IMR-90 (cell line): ENCODE data around the gene CDK13. TPM values are rescaled to one million over a fixed set of nuclear protein-coding genes. Genes with fewer than 3 reads are reported as not detected.

Experiments used
- ATAC-seq: fragments of 200-7000 bp; cut with Tn5 transposase; 2 replicates; pipeline ENCODE4 v1.9.1; 2020; ENCODE audit warnings: low read depth, mild to moderate bottlenecking, moderate library complexity
- BruUV-seq: library from RNA; stranded (reverse); fragments of 400-500 nt; replicated peaks from 2 replicates; lab custom pipeline; 2021; lab: Mats Ljungman, UMichigan
- CTCF ChIA-PET: fragments of 300-600 bp; formaldehyde crosslinking; extraction: SDS; loops from one replicate; lab custom pipeline; 2021; ENCODE audit warnings: antibody characterized with exemption; lab: Yijun Ruan, JAX
- POLR2A ChIA-PET: fragments of 300-600 bp; sonication (Branson Sonifier 250); formaldehyde crosslinking; loops from one replicate; lab custom pipeline; 2022; ENCODE audit warnings: antibody characterized with exemption; ENCODE audit not compliant: unreplicated experiment; lab: Charles Lee
- DNase-seq: peaks from one replicate; pipeline ENCODE4 v3.0.0; 2013
- H2AFZ ChIP-seq: replicated peaks from 2 replicates; pipeline ENCODE3; 2013; ENCODE audit warnings: low read length, mild to moderate bottlenecking; ENCODE audit not compliant: poor library complexity
- H2AK5ac ChIP-seq: 2 replicates; pipeline ENCODE4 v1.6.1; 2013; ENCODE audit warnings: low read depth, low read length, inconsistent platforms
- H2AK9ac ChIP-seq: replicated peaks from 2 replicates; pipeline ENCODE3; 2013; ENCODE audit warnings: mild to moderate bottlenecking, low read depth, low read length, moderate library complexity; ENCODE audit not compliant: poor library complexity
- H2BK120ac ChIP-seq: 2 replicates; pipeline ENCODE4 v1.6.1; 2013; ENCODE audit warnings: low read depth, low read length, inconsistent platforms
- H2BK15ac ChIP-seq: 3 replicates; pipeline ENCODE4 v1.6.1; 2013; ENCODE audit warnings: low read depth, low read length, inconsistent platforms
- H2BK20ac ChIP-seq: 2 replicates; pipeline ENCODE4 v1.6.1; 2013; ENCODE audit warnings: low read depth, mild to moderate bottlenecking, inconsistent platforms, low read length, moderate library complexity
- H2BK5ac ChIP-seq: 2 replicates; pipeline ENCODE4 v1.6.1; 2013; ENCODE audit warnings: mild to moderate bottlenecking, low read depth, low read length, inconsistent platforms; ENCODE audit not compliant: poor library complexity, severe bottlenecking
- H3K14ac ChIP-seq: replicated peaks from 2 replicates; pipeline ENCODE4 v1.6.1; 2013; ENCODE audit warnings: low read depth, low read length, inconsistent platforms
- H3K18ac ChIP-seq: 2 replicates; pipeline ENCODE4 v1.6.1; 2013; ENCODE audit warnings: low read depth, low read length, control low read depth
- H3K23ac ChIP-seq: 2 replicates; pipeline ENCODE4 v1.6.1; 2013; ENCODE audit warnings: low read depth, low read length, inconsistent platforms
- H3K27ac ChIP-seq: 2 replicates; pipeline ENCODE4 v1.5.1; 2013; ENCODE audit warnings: mild to moderate bottlenecking, control low read depth, low read length; ENCODE audit not compliant: insufficient read depth
- H3K27me3 ChIP-seq: 2 replicates; pipeline ENCODE4 v1.6.1; 2013; ENCODE audit warnings: low read length; ENCODE audit not compliant: control insufficient read depth, insufficient read depth
- H3K36me3 ChIP-seq: 2 replicates; pipeline ENCODE4 v1.6.1; 2013; ENCODE audit warnings: low read length, mixed read lengths; ENCODE audit not compliant: control insufficient read depth, insufficient read depth
- H3K4ac ChIP-seq: 2 replicates; pipeline ENCODE4 v1.6.1; 2013; ENCODE audit warnings: low read depth, low read length, inconsistent platforms
- H3K4me1 ChIP-seq: 2 replicates; pipeline ENCODE4 v1.6.1; 2013; ENCODE audit warnings: low read length, mixed read lengths; ENCODE audit not compliant: control insufficient read depth, insufficient read depth
- H3K4me2 ChIP-seq: 2 replicates; pipeline ENCODE4 v1.6.1; 2013; ENCODE audit warnings: low read depth, mild to moderate bottlenecking, control low read depth, low read length, moderate library complexity
- H3K4me3 ChIP-seq: 2 replicates; pipeline ENCODE4 v1.5.1; 2013; ENCODE audit warnings: low read depth, mild to moderate bottlenecking, control low read depth, low read length, moderate library complexity; ENCODE audit not compliant: insufficient read depth
- H3K56ac ChIP-seq: 2 replicates; pipeline ENCODE4 v1.6.1; 2013; ENCODE audit warnings: low read length, inconsistent platforms; ENCODE audit not compliant: insufficient read depth; ENCODE audit errors: extremely low read depth
- H3K79me1 ChIP-seq, 2 experiments: 2 replicates each; pipeline ENCODE4 v1.6.1; 2013; ENCODE audit warnings: low read length in 2 of 2, inconsistent platforms in 1 of 2, low read depth in 1 of 2
- H3K9ac ChIP-seq: 2 replicates; pipeline ENCODE4 v1.6.1; 2013; ENCODE audit warnings: low read depth, low read length, control low read depth
- H3K9me1 ChIP-seq: 2 replicates; pipeline ENCODE4 v1.6.1; 2013; ENCODE audit warnings: low read length, inconsistent platforms; ENCODE audit not compliant: insufficient read depth
- H3K9me3 ChIP-seq: 2 replicates; pipeline ENCODE4 v1.6.1; 2013; ENCODE audit warnings: low read length; ENCODE audit not compliant: control insufficient read depth, insufficient read depth
- H4K20me1 ChIP-seq: 2 replicates; pipeline ENCODE4 v1.6.1; 2013; ENCODE audit warnings: low read length, inconsistent platforms; ENCODE audit not compliant: insufficient read depth
- H4K5ac ChIP-seq: 2 replicates; pipeline ENCODE4 v1.6.1; 2013; ENCODE audit warnings: mild to moderate bottlenecking, low read depth, low read length, control low read depth
- H4K8ac ChIP-seq, 2 experiments: 2 replicates each; pipeline ENCODE4 v1.6.1; 2013; ENCODE audit warnings: low read depth in 2 of 2, low read length in 2 of 2, control low read depth in 1 of 2, inconsistent platforms in 1 of 2
- H4K91ac ChIP-seq: 2 replicates; pipeline ENCODE4 v1.6.1; 2013; ENCODE audit warnings: low read depth, low read length, inconsistent platforms; ENCODE audit not compliant: insufficient read depth
- BHLHE40 ChIP-seq: fragments of 150-350 bp; IDR thresholded peaks from 2 replicates; pipeline ENCODE4 v1.6.1; 2016; ENCODE audit warnings: mild to moderate bottlenecking, low read depth, low read length
- CEBPB ChIP-seq: IDR thresholded peaks from 2 replicates; pipeline ENCODE4 v1.6.1; 2012; ENCODE audit warnings: low read depth, low read length, improper control_type of control experiment
- CHD1 ChIP-seq: IDR thresholded peaks from 2 replicates; pipeline ENCODE4 v1.6.1; 2012; ENCODE audit warnings: low read depth, low read length, improper control_type of control experiment
- FOS ChIP-seq: fragments of 150-350 bp; IDR thresholded peaks from 2 replicates; pipeline ENCODE4 v1.6.1; 2016; ENCODE audit warnings: low read depth, low read length
- MAFK ChIP-seq: IDR thresholded peaks from 2 replicates; pipeline ENCODE4 v1.6.1; 2012; ENCODE audit warnings: low read depth, low read length, improper control_type of control experiment
- MAZ ChIP-seq: IDR thresholded peaks from 2 replicates; pipeline ENCODE4 v1.6.1; 2012; ENCODE audit warnings: low read depth, mild to moderate bottlenecking, low read length, improper control_type of control experiment, moderate library complexity, borderline replicate concordance
- MXI1 ChIP-seq: IDR thresholded peaks from 2 replicates; pipeline ENCODE4 v1.6.1; 2012; ENCODE audit warnings: low read depth, mild to moderate bottlenecking, low read length, moderate library complexity, borderline replicate concordance
- NFE2L2 ChIP-seq: fragments of 150-350 bp; IDR thresholded peaks from 2 replicates; pipeline ENCODE4 v1.6.1; 2016; ENCODE audit warnings: low read depth, mild to moderate bottlenecking, low read length
- POLR2A ChIP-seq: IDR thresholded peaks from 2 replicates; pipeline ENCODE4 v1.6.1; 2012; ENCODE audit warnings: mild to moderate bottlenecking, low read depth, low read length
- RAD21 ChIP-seq: IDR thresholded peaks from 2 replicates; pipeline ENCODE4 v1.6.1; 2012; ENCODE audit warnings: low read length, improper control_type of control experiment
- RCOR1 ChIP-seq: IDR thresholded peaks from 2 replicates; pipeline ENCODE4 v1.6.1; 2012; ENCODE audit warnings: mild to moderate bottlenecking, low read length, improper control_type of control experiment; ENCODE audit not compliant: insufficient replicate concordance
- RFX5 ChIP-seq: IDR thresholded peaks from 2 replicates; pipeline ENCODE4 v1.8.0; 2012; ENCODE audit warnings: low read depth, mild to moderate bottlenecking, low read length, moderate library complexity
- SMC3 ChIP-seq: fragments of 150-350 bp; IDR thresholded peaks from 2 replicates; pipeline ENCODE4 v1.6.1; 2016; ENCODE audit warnings: low read depth, mild to moderate bottlenecking, antibody characterized with exemption, low read length, moderate library complexity
- WGBS, 2 experiments: methylation state at CpG; one replicate each; pipeline versions ENCODE4 v1.1.5 to v1.1.7; 2013; ENCODE audit warnings: missing lambda C conversion rate in 2 of 2; ENCODE audit not compliant: insufficient read length in 1 of 2; ENCODE audit errors: extremely low coverage in 2 of 2; 5-methylcytosine and 5-hydroxymethylcytosine counted together
- dilution Hi-C: fragments of 300-500 bp; cut with HindIII; formaldehyde crosslinking; loops from one replicate; pipeline ENCODE4 v1.14.3; 2018; ENCODE audit warnings: low sequenced_read_pairs; ENCODE audit not compliant: unreplicated experiment
- in situ Hi-C: fragments of 300-500 bp; cut with MboI; formaldehyde crosslinking; loops from 3 replicates; pipeline ENCODE4 v1.14.3; 2019; ENCODE audit warnings: low sequenced_read_pairs, inconsistent platforms, mixed read lengths
- intact Hi-C: fragments of 100-400 bp; cut with micrococcal nuclease; formaldehyde crosslinking; loops from 2 replicates; pipeline ENCODE4 v1.10.0; 2022
- polyA plus RNA-seq, 3 experiments: library from polyadenylated mRNA; depleted of rRNA; stranded (reverse); fragments of >200 nt; gene quantifications; 2 replicates each; pipeline ENCODE4 v1.2.3, GENCODE V29; 2012; ENCODE audit warnings: low replicate concordance in 1 of 3
- total RNA-seq: library from RNA; depleted of rRNA; stranded (reverse); fragments of >200 nt; gene quantifications from 2 replicates; pipeline ENCODE4 v1.2.3, GENCODE V29; 2012
- TF ChIP-seq, protein P1 (sequence below): conservative IDR thresholded peaks from 2 replicates; pipeline ENCODE4 v1.5.1; 2012; ENCODE audit warnings: mild to moderate bottlenecking, low read depth, low read length, improper control_type of control experiment
- TF ChIP-seq, protein P2 (sequence below): fragments of 150-350 bp; IDR thresholded peaks from 2 replicates; pipeline ENCODE4 v1.6.1; 2016; ENCODE audit warnings: low read depth, mild to moderate bottlenecking, low read length, moderate library complexity, borderline replicate concordance
- TF ChIP-seq, protein P3 (sequence below): fragments of 150-350 bp; IDR thresholded peaks from 2 replicates; pipeline ENCODE4 v1.6.1; 2017; ENCODE audit warnings: mild to moderate bottlenecking, antibody characterized with exemption, low read length, low read depth

The CDK13 gene
- total and polyA plus RNA-seq, 2 of the 4 experiments (the other 2 are of a cell fraction) = 20.1 to 50.4 TPM

DNA sequence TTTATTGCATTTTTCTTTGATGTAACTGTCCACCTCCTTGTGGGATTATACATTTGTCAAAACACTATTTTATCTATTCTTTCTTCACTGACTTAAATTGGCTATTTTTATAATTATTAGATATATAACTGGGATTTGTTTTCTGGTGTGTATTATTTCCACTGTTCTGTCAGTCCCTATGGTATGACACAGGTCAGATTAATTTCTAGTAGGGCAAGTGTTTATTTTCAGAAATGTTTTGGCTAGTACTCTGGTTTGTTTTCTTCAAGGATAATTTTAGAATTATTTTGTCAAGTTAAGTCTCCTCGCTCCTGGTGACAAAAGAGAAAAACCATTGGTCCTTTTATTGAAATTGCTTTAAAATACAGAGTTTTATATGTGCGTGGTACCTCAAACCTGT lies 93.1 kb downstream of the CDK13 start:
- Histone ChIP-seq H4K5ac (no peak overlapping the region), H3K4me2 (no peak overlapping the region), H3K18ac (no peak overlapping the region), H2BK120ac (no peak overlapping the region), H3K9ac (no peak overlapping the region), H2BK20ac (no peak overlapping the region), H3K27me3 (no peaks in the 10 kb centered on the region), H2AFZ (no peak overlapping the region), H3K56ac (no peak overlapping the region), H3K27ac (no peak overlapping the region), H2AK9ac (no peak overlapping the region), H3K14ac (no peak overlapping the region), H4K8ac (no peak overlapping the region), H3K9me3 (no peaks in the 10 kb centered on the region), H3K4me3 (no peak overlapping the region), H3K36me3 (peaks cover 9% of the 10 kb centered on the region), H4K20me1 (no peaks in the 10 kb centered on the region; the same call in 1 of the 2 replicates), H3K23ac (no peak overlapping the region), H3K4ac (no peak overlapping the region), H3K79me1 (peaks cover 20 to 34% of the 10 kb centered on the region in 2 experiments), H3K9me1 (0 out of 2 replicates have a peak, but pooled peaks cover 3% of the 10 kb centered on the region), H2AK5ac (no peak overlapping the region), H3K4me1 (no peaks in the 10 kb centered on the region), H2BK15ac (no peak overlapping the region), H4K91ac (no peak overlapping the region), H2BK5ac (no peak overlapping the region)
- intact Hi-C loops (no loop called here), in situ Hi-C loops (no loop called here), dilution Hi-C loops (no loop called here)
- CTCF ChIA-PET = no interaction called here
- DNase-seq (no peak), ATAC-seq (no peak)
- BruUV-seq = no TSS peak
- no CpG with 5 or more reads among the region's 2 CpGs for WGBS, 2 experiments
- TF ChIP-seq CHD1 = no peak
- TF ChIP-seq SMC3 = no peak
- TF ChIP-seq, protein P1, sequence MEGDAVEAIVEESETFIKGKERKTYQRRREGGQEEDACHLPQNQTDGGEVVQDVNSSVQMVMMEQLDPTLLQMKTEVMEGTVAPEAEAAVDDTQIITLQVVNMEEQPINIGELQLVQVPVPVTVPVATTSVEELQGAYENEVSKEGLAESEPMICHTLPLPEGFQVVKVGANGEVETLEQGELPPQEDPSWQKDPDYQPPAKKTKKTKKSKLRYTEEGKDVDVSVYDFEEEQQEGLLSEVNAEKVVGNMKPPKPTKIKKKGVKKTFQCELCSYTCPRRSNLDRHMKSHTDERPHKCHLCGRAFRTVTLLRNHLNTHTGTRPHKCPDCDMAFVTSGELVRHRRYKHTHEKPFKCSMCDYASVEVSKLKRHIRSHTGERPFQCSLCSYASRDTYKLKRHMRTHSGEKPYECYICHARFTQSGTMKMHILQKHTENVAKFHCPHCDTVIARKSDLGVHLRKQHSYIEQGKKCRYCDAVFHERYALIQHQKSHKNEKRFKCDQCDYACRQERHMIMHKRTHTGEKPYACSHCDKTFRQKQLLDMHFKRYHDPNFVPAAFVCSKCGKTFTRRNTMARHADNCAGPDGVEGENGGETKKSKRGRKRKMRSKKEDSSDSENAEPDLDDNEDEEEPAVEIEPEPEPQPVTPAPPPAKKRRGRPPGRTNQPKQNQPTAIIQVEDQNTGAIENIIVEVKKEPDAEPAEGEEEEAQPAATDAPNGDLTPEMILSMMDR = no peak
- TF ChIP-seq RAD21 = no peak
- TF ChIP-seq MAFK = no peak
- TF ChIP-seq MAZ = no peak
- TF ChIP-seq, protein P2, sequence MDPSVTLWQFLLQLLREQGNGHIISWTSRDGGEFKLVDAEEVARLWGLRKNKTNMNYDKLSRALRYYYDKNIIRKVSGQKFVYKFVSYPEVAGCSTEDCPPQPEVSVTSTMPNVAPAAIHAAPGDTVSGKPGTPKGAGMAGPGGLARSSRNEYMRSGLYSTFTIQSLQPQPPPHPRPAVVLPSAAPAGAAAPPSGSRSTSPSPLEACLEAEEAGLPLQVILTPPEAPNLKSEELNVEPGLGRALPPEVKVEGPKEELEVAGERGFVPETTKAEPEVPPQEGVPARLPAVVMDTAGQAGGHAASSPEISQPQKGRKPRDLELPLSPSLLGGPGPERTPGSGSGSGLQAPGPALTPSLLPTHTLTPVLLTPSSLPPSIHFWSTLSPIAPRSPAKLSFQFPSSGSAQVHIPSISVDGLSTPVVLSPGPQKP = no peak
- TF ChIP-seq CEBPB = no peak
- TF ChIP-seq FOS = no peak
- no peak for TF ChIP-seq NFE2L2
- no peak for TF ChIP-seq MXI1
- TF ChIP-seq POLR2A = no peak
- no peak for TF ChIP-seq BHLHE40
- TF ChIP-seq, protein P3, sequence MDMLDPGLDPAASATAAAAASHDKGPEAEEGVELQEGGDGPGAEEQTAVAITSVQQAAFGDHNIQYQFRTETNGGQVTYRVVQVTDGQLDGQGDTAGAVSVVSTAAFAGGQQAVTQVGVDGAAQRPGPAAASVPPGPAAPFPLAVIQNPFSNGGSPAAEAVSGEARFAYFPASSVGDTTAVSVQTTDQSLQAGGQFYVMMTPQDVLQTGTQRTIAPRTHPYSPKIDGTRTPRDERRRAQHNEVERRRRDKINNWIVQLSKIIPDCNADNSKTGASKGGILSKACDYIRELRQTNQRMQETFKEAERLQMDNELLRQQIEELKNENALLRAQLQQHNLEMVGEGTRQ = no peak
- no peak for TF ChIP-seq RCOR1
- no peak for TF ChIP-seq RFX5
- POLR2A ChIA-PET = no interaction called here
